HG02763 (cell line): ENCODE measurements around the gene MAST2.

Experiments used
- ATAC-seq: cut with Tn5 transposase; IDR thresholded peaks from one replicate; pipeline ENCODE4 v1.9.1; 2021; ENCODE audit warnings: mild to moderate bottlenecking, moderate library complexity; ENCODE audit not compliant: unreplicated experiment

MAST2 gene

GRCh38 chr1:46013581-46013980 is 210.2 kb downstream of the MAST2 start:
- ATAC-seq: no peak

- no peak for ATAC-seq
These were observed 214.6 kb downstream of the MAST2 start for GRCh38 chr1:46017876-46018503.

GRCh38 chr1:46019348-46019747 is 215.9 kb downstream of the MAST2 start:
- no peak for ATAC-seq

- no peak for ATAC-seq
These were observed 216.6 kb downstream of the MAST2 start for GRCh38 chr1:46020010-46020409.

- ATAC-seq: no peak
These were observed 217.9 kb downstream of the MAST2 start for GRCh38 chr1:46021046-46021996.

GRCh38 chr1:46026531-46026930 is 223.1 kb downstream of the MAST2 start:
- no peak for ATAC-seq

GRCh38 chr1:46027788-46028573 is 224.6 kb downstream of the MAST2 start:
- ATAC-seq: no peak

- ATAC-seq: no peak
These were observed 226.9 kb downstream of the MAST2 start for GRCh38 chr1:46030074-46030870.

GRCh38 chr1:46030876-46031660 is 227.7 kb downstream of the MAST2 start:
- ATAC-seq: no peak

GRCh38 chr1:46034601-46035516 is 231.4 kb downstream of the MAST2 start:
- ATAC-seq: no peak

- no peak for ATAC-seq
These were observed 233.8 kb downstream of the MAST2 start for GRCh38 chr1:46036894-46037839.

- no peak for ATAC-seq
These were observed 236.2 kb downstream of the MAST2 start for GRCh38 chr1:46039571-46040052.

GRCh38 chr1:46041551-46041950 is 238.1 kb downstream of the MAST2 start:
- no peak for ATAC-seq

GRCh38 chr1:46041974-46042373 is 238.6 kb downstream of the MAST2 start:
- ATAC-seq: no peak

- ATAC-seq: peak; percentile 82
These were observed 240.1 kb downstream of the MAST2 start for GRCh38 chr1:46043458-46044017.

GRCh38 chr1:46044116-46044515 is 240.7 kb downstream of the MAST2 start:
- no peak for ATAC-seq

- no peak for ATAC-seq
These were observed 250.3 kb downstream of the MAST2 start for GRCh38 chr1:46053734-46054133.
